HL-60 (cell line): ENCODE measurements around the gene PLAU.
A peak's percentile ranks its signal among the peaks of the same experiment; 100 is the strongest.
"Not testable (repeated sequence)": the region's sequence is repeated elsewhere in the genome, so short reads cannot be mapped to it uniquely, and the experiment has no call there.

Source experiments
- DNase-seq, 2 experiments: peaks; one replicate each; pipeline ENCODE4 v3.0.0-alpha.2; 2010 to 2020; ENCODE audit warnings: low read depth in 1 of 2, low spot score in 1 of 2
- H3K27ac ChIP-seq: fragments of 250-450 bp; sonication (Bioruptor Pico); replicated peaks from 2 replicates; pipeline ENCODE4 v1.5.1; 2020; ENCODE audit warnings: mild to moderate bottlenecking, moderate library complexity
- H3K27me3 ChIP-seq: fragments of 250-450 bp; sonication (Bioruptor Pico); 2 replicates; pipeline ENCODE4 v1.5.1; 2021; ENCODE audit warnings: mild to moderate bottlenecking, moderate library complexity; ENCODE audit not compliant: insufficient read depth, poor library complexity, severe bottlenecking
- H3K4me3 ChIP-seq: replicated peaks from 2 replicates; pipeline ENCODE4 v1.5.1; 2011; ENCODE audit warnings: mild to moderate bottlenecking, control low read depth, low read length; ENCODE audit not compliant: insufficient read depth
- CTCF ChIP-seq: IDR thresholded peaks from one replicate; pipeline ENCODE4 v1.5.1; 2011; ENCODE audit warnings: low read length, control low read depth, inconsistent platforms; ENCODE audit not compliant: insufficient read depth
- GABPA ChIP-seq: IDR thresholded peaks from 2 replicates; pipeline ENCODE4 v1.6.1; 2012; ENCODE audit warnings: low read depth
- POLR2AphosphoS5 ChIP-seq: IDR thresholded peaks from 2 replicates; pipeline ENCODE4 v1.6.1; 2012; ENCODE audit warnings: low read depth
- REST ChIP-seq: IDR thresholded peaks from 2 replicates; pipeline ENCODE4 v1.6.1; 2012; ENCODE audit warnings: low read depth; ENCODE audit not compliant: insufficient replicate concordance
- SPI1 ChIP-seq: IDR thresholded peaks from 2 replicates; pipeline ENCODE4 v1.6.1; 2012; ENCODE audit warnings: low read depth, mild to moderate bottlenecking, borderline replicate concordance

Gene PLAU

GRCh38 chr10:73925539-73925938, 14.6 kb downstream of the PLAU start:
- peak overlapping the region; percentile 51 for H3K27ac ChIP-seq
- no peak for DNase-seq
- no peaks in the 10 kb centered on the region for H3K27me3 ChIP-seq
- no peak for TF ChIP-seq CTCF
- no peak for TF ChIP-seq REST
- no peak for TF ChIP-seq SPI1
- TF ChIP-seq POLR2AphosphoS5 = no peak
- TF ChIP-seq GABPA = no peak
- H3K4me3 ChIP-seq = no peak overlapping the region

- DNase-seq = peak in 1 of 2 experiments; percentile 92
- H3K4me3 ChIP-seq = no peak overlapping the region
- no peaks in the 10 kb centered on the region for H3K27me3 ChIP-seq
- TF ChIP-seq REST (no peak), CTCF (no peak), GABPA (no peak), POLR2AphosphoS5 (peak; percentile 75; the same call in 1 of the 2 replicates), SPI1 (peak; percentile 91)
- peak overlapping the region; percentile 51 for H3K27ac ChIP-seq
Measured at GRCh38 chr10:73926152-73926764, 15.3 kb downstream of the PLAU start.

- H3K4me3 ChIP-seq, DNase-seq, H3K27ac ChIP-seq: not testable (repeated sequence)
Measured at GRCh38 chr10:73930630-73931327, 19.8 kb downstream of the PLAU start.

GRCh38 chr10:73931767-73932619, 21.1 kb downstream of the PLAU start:
- Histone ChIP-seq H3K27me3 (no peaks in the 10 kb centered on the region), H3K27ac (peak overlapping the region; percentile 63), H3K4me3 (no peak overlapping the region)
- no peak for TF ChIP-seq GABPA
- TF ChIP-seq CTCF = no peak
- no peak for TF ChIP-seq REST
- TF ChIP-seq POLR2AphosphoS5 = no peak
- no peak for TF ChIP-seq SPI1
- peak in 1 of 2 experiments; percentile 81 for DNase-seq

More at GRCh38 chr10:73930630-73931327, 19.8 kb downstream of the PLAU start:
- H3K27me3 ChIP-seq = not testable (repeated sequence)
